ENCODE data around the gene LGMN.

GRCh38 chr14:92659765-92660561 is 88.5 kb downstream of the LGMN start:
- no peak for TF ChIP-seq CTCF (IDR thresholded peaks at IDR 0.05)
- TF ChIP-seq POLR2A (IDR thresholded peaks at IDR 0.05) = no peak
